Activated effector memory CD4-positive, alpha-beta T cell treated with Interleukin-2 at 50 U/mL for 16 hours (primary cell): ENCODE measurements around the gene ZNF212.

Source experiments
- DNase-seq: peaks from one replicate; pipeline ENCODE4 v3.0.0-alpha.2; 2020

ZNF212 gene

GRCh38 chr7:149289262-149289661, 49.8 kb downstream of the ZNF212 start:
- DNase-seq: no peak

DNA sequence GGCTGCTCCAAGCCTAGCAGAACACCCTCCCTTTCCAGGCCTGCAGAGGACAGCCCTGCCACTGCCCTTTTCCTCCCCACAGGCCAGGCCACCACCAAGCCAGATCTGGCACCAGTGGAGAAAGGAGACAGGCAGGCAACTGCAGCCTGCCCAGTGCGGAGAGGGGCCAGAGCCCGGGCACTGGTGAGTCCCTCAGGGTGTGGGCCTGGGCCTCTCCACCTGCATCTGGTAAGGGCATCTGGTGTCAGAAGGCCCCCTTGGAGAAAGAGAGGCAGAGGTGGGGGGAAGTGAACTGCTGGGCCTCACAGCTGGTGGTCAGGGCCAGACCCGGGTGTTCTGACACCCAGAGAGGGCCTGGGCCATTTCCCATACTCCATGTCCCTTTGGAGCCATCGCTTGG, 50.4 kb downstream of the ZNF212 start:
- no peak for DNase-seq

DNA sequence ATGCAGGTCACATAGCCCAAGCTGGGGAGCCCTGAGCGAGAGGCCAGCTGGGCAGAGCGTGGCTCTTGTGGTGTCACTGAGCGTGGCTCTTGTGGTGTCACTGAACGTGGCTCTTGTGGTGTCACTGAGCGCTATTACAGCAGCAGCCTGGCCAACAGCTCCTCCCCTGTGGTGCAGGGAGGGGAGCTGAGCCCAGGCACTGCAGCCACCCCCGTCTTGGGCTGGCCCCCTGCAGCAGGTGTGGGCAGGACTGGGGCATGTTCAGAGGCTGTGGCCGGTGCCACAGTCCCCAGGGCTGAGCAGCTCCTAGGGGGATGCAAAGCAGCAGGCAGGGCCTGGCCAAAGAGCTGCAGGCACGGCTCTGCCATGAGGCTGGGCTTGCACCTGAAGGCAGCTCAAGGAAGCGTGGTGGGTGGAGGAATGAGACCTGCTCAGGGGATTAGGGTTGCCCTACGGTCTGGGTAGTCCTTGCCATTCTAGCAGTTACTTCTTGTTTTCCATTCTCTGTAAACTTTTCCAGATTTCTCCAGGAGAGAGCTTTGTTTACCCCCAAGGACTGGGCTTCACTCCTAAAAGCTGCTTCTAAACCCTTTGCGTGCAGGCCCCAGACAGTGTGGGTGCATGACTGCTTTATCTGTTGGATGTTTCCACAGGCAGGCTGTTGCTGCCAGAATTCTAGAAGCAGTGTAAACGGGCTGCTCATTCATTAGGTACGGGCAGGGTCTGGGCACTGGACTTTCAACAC, 51.8 kb downstream of the ZNF212 start:
- no peak for DNase-seq

GRCh38 chr7:149291781-149292461, 52.5 kb downstream of the ZNF212 start:
- no peak for DNase-seq

GRCh38 chr7:149292462-149292823, 53.0 kb downstream of the ZNF212 start:
- no peak for DNase-seq

- no peak for DNase-seq
These were observed 53.9 kb downstream of the ZNF212 start for GRCh38 chr7:149293338-149293737.

GRCh38 chr7:149293946-149294633, 54.6 kb downstream of the ZNF212 start:
- no peak for DNase-seq

GRCh38 chr7:149294634-149295480, 55.4 kb downstream of the ZNF212 start:
- DNase-seq: no peak

- DNase-seq: no peak
These were observed 56.0 kb downstream of the ZNF212 start for GRCh38 chr7:149295481-149295850.

DNA sequence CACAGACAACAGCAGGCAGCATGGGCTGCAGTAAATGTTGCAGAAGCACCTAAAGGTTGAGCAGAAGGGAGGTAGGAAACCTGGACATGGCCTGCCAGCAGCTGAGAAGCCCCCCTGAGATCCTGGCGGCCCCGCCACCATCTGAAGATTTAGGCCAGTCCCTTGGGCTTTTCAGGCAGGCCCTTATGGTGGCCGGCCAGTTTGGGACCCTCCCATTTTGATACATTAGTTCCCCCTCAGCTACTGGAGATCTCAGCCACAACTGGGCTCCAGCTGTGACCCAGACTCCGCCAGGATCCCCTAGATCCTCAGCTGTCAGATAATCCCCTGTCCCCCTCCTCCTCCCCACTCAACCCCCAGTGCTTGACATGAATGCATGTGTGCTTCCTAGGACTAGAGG, 56.9 kb downstream of the ZNF212 start:
- no peak for DNase-seq

GRCh38 chr7:149297034-149297755, 57.7 kb downstream of the ZNF212 start:
- DNase-seq: no peak

GRCh38 chr7:149300620-149301285, 61.3 kb downstream of the ZNF212 start:
- DNase-seq: no peak

DNA sequence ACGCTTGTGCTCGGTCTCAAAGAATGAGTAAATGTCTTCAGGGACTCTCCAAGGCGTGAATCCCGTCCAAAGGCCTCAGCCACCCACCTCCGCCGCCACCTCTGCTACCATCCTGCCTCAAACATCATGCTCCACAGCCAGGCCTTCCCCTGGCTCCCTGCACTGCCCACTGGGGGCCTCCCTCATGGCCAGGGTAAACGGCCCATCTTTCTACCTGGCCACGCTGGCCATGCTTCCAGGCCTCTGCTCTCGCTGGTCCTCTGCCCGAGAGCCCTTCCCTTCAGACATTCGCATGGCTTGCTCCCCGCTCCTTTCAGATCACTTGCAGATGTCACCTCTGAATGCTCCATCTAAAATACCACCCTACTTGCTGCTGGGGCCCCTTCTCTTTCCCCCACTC, 62.8 kb downstream of the ZNF212 start:
- no peak for DNase-seq

- no peak for DNase-seq
These were observed 63.4 kb downstream of the ZNF212 start for GRCh38 chr7:149302865-149303264.

DNA sequence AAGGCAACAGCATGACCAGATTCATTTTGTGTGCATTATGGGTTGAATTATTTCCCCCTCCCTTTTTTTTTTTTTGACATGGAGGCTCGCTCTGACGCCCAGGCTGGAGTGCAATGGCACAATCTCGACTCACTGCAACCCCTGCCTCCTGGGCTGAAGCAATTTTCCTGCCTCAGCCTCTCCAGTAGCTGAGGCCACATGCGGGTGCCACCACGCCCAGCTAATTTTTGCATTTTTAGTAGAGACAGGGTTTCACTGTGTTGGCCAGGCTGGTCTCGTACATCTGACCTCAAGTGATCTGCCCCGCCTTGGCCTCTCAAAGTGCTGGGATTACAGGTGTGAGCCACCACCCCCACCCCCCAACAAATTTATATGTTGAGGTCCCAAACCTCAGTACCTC, 64.6 kb downstream of the ZNF212 start:
- DNase-seq: no peak
